ENCODE measurements around the gene PLK1. TPM values are rescaled to one million over a fixed set of nuclear protein-coding genes. Genes with fewer than 3 reads are reported as not detected.

Gene PLK1
- total and polyA plus RNA-seq, 2 of the 13 experiments (the other 11 are each of a cell fraction or from before 2014, with no cell fraction given): 71.5 to 76.3 TPM

DNA sequence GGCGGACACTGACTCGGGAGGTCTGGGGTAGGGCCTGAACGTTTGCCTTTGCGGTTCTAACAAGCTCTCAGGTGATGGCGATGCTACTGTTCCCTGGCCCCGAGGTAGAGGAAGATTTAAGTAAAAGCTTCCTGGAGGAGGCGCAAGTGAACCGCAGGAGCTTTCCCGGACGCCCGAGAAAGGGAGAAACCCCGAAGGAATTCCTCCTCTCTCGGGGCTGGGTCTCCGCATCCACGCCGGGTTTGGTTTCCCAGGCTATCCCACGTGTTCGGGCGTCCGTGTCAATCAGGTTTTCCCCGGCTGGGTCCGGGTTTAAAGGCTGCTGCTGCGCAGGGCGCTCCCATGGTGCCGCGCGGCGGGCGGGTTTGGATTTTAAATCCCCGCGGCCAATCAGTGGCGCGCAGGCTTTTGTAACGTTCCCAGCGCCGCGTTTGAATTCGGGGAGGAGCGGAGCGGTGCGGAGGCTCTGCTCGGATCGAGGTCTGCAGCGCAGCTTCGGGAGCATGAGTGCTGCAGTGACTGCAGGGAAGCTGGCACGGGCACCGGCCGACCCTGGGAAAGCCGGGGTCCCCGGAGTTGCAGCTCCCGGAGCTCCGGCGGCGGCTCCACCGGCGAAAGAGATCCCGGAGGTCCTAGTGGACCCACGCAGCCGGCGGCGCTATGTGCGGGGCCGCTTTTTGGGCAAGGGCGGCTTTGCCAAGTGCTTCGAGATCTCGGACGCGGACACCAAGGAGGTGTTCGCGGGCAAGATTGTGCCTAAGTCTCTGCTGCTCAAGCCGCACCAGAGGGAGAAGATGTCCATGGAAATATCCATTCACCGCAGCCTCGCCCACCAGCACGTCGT is at the start of gene PLK1 (continued):
- TF ChIP-seq, protein P1, sequence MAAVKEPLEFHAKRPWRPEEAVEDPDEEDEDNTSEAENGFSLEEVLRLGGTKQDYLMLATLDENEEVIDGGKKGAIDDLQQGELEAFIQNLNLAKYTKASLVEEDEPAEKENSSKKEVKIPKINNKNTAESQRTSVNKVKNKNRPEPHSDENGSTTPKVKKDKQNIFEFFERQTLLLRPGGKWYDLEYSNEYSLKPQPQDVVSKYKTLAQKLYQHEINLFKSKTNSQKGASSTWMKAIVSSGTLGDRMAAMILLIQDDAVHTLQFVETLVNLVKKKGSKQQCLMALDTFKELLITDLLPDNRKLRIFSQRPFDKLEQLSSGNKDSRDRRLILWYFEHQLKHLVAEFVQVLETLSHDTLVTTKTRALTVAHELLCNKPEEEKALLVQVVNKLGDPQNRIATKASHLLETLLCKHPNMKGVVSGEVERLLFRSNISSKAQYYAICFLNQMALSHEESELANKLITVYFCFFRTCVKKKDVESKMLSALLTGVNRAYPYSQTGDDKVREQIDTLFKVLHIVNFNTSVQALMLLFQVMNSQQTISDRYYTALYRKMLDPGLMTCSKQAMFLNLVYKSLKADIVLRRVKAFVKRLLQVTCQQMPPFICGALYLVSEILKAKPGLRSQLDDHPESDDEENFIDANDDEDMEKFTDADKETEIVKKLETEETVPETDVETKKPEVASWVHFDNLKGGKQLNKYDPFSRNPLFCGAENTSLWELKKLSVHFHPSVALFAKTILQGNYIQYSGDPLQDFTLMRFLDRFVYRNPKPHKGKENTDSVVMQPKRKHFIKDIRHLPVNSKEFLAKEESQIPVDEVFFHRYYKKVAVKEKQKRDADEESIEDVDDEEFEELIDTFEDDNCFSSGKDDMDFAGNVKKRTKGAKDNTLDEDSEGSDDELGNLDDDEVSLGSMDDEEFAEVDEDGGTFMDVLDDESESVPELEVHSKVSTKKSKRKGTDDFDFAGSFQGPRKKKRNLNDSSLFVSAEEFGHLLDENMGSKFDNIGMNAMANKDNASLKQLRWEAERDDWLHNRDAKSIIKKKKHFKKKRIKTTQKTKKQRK (IDR thresholded peaks at IDR 0.05; ENCODE audit: low read length): no peak
- TF ChIP-seq RBM39 (IDR thresholded peaks at IDR 0.05; ENCODE audit: low read depth, low read length, poor library complexity, severe bottlenecking) (peak; percentile 99), TCF7 (IDR thresholded peaks at IDR 0.05; ENCODE audit: low read depth) (no peak; the same call in 1 of the 2 replicates), IKZF1 (IDR thresholded peaks at IDR 0.05) (no peak), ISX (CRISPR knock-in tag; conservative IDR thresholded peaks at IDR 0.05) (peak; percentile 57; the same call in 1 of the 2 replicates), ZMYM2 (CRISPR knock-in tag; IDR thresholded peaks at IDR 0.05) (peak; percentile 96), BRD4 (CRISPR knock-in tag; IDR thresholded peaks at IDR 0.05) (0 out of 2 replicates have a peak, but pooled peaks have one; percentile 42), ZNF713 (CRISPR knock-in tag; IDR thresholded peaks at IDR 0.05) (no peak), ERF (CRISPR knock-in tag; IDR thresholded peaks at IDR 0.05) (peak; percentile 87), MTA1 (CRISPR knock-in tag; IDR thresholded peaks at IDR 0.05; ENCODE audit: borderline replicate concordance) (peak; percentile 67; the same call in 1 of the 2 replicates), AHR (CRISPR knock-in tag; IDR thresholded peaks at IDR 0.05) (peak; percentile 77; the same call in 1 of the 2 replicates), CHCHD3 (CRISPR knock-in tag; IDR thresholded peaks at IDR 0.05) (peak; percentile 100), ZFYVE20 (CRISPR knock-in tag; IDR thresholded peaks at IDR 0.05; ENCODE audit: borderline replicate concordance, low read depth) (peak; percentile 100), NAIF1 (CRISPR knock-in tag; IDR thresholded peaks at IDR 0.05; ENCODE audit: borderline replicate concordance) (peak; percentile 85), PHF21A (CRISPR knock-in tag; IDR thresholded peaks at IDR 0.05) (peak; percentile 67), KLF16 (CRISPR knock-in tag; IDR thresholded peaks at IDR 0.05) (peak in 1 of 2 experiments; percentile 95; a peak in 2 of 4 replicates), ISL2 (CRISPR knock-in tag; IDR thresholded peaks at IDR 0.05) (peak; percentile 85)
- TF ChIP-seq, protein P2, sequence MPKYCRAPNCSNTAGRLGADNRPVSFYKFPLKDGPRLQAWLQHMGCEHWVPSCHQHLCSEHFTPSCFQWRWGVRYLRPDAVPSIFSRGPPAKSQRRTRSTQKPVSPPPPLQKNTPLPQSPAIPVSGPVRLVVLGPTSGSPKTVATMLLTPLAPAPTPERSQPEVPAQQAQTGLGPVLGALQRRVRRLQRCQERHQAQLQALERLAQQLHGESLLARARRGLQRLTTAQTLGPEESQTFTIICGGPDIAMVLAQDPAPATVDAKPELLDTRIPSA (CRISPR knock-in tag; IDR thresholded peaks at IDR 0.05; ENCODE audit: borderline replicate concordance): no peak; the same call in 1 of the 2 replicates
- TF ChIP-seq, protein P3, sequence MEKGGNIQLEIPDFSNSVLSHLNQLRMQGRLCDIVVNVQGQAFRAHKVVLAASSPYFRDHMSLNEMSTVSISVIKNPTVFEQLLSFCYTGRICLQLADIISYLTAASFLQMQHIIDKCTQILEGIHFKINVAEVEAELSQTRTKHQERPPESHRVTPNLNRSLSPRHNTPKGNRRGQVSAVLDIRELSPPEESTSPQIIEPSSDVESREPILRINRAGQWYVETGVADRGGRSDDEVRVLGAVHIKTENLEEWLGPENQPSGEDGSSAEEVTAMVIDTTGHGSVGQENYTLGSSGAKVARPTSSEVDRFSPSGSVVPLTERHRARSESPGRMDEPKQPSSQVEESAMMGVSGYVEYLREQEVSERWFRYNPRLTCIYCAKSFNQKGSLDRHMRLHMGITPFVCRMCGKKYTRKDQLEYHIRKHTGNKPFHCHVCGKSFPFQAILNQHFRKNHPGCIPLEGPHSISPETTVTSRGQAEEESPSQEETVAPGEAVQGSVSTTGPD (CRISPR knock-in tag; IDR thresholded peaks at IDR 0.05): no peak
- TF ChIP-seq, protein P4, sequence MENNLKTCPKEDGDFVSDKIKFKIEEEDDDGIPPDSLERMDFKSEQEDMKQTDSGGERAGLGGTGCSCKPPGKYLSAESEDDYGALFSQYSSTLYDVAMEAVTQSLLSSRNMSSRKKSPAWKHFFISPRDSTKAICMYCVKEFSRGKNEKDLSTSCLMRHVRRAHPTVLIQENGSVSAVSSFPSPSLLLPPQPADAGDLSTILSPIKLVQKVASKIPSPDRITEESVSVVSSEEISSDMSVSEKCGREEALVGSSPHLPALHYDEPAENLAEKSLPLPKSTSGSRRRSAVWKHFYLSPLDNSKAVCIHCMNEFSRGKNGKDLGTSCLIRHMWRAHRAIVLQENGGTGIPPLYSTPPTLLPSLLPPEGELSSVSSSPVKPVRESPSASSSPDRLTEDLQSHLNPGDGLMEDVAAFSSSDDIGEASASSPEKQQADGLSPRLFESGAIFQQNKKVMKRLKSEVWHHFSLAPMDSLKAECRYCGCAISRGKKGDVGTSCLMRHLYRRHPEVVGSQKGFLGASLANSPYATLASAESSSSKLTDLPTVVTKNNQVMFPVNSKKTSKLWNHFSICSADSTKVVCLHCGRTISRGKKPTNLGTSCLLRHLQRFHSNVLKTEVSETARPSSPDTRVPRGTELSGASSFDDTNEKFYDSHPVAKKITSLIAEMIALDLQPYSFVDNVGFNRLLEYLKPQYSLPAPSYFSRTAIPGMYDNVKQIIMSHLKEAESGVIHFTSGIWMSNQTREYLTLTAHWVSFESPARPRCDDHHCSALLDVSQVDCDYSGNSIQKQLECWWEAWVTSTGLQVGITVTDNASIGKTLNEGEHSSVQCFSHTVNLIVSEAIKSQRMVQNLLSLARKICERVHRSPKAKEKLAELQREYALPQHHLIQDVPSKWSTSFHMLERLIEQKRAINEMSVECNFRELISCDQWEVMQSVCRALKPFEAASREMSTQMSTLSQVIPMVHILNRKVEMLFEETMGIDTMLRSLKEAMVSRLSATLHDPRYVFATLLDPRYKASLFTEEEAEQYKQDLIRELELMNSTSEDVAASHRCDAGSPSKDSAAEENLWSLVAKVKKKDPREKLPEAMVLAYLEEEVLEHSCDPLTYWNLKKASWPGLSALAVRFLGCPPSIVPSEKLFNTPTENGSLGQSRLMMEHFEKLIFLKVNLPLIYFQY (CRISPR knock-in tag; IDR thresholded peaks at IDR 0.05; ENCODE audit: borderline replicate concordance): peak; percentile 77

Data from HepG2 (cell line).